Stimulated activated CD4-positive, alpha-beta T cell treated with anti-CD3 and anti-CD28 coated beads, Interleukin-2, amount 100 ng/mL, for 48 hours (primary cell): ENCODE data around the gene SLC46A3.
"Not testable (repeated sequence)": the region's sequence is repeated elsewhere in the genome, so short reads cannot be mapped to it uniquely, and the experiment has no call there.

ENCODE experiments used
- DNase-seq, 2 donors: peaks; one replicate each; pipeline ENCODE4 v3.0.0-alpha.2; 2020

Gene SLC46A3

DNA sequence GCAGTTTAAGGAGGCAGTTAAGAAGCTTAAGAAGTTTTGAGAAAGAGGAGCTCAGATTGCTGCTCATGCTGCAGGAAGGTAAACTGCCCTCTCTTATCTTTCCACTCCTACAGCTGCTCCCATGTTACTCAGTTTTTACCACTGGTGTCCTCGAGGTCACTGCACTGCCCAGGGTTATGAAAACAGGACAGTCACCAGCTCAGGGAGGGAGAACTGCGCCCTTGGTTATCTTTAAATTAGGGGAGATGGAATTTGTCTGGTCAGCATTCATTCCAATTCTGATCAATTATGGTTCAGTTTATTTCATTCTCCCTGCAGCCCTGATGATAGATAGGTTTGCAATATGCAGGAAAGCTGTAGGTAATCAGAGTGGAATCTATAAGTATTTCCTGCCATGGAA lies 10.8 kb upstream of the SLC46A3 start:
- DNase-seq: no peak

DNA sequence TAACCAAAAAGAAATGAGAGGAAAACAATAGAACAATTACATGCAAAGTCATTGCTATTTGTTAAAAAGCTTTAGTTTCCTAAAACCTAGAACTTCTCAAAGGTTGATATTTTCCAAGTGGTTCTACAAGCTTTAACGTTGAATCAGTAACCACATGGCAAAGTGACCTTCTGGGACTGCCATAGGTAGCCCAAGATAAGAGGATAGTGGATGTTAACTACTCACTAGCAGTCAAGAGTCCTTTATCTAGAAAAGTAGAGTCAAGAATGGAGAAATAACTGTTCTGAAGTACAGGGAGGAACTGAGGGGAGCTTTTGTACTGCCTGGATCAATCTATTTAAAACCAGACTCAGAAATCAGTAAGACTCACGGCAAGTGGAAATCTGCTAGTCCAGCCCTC lies 9.9 kb upstream of the SLC46A3 start:
- DNase-seq: no peak

DNA sequence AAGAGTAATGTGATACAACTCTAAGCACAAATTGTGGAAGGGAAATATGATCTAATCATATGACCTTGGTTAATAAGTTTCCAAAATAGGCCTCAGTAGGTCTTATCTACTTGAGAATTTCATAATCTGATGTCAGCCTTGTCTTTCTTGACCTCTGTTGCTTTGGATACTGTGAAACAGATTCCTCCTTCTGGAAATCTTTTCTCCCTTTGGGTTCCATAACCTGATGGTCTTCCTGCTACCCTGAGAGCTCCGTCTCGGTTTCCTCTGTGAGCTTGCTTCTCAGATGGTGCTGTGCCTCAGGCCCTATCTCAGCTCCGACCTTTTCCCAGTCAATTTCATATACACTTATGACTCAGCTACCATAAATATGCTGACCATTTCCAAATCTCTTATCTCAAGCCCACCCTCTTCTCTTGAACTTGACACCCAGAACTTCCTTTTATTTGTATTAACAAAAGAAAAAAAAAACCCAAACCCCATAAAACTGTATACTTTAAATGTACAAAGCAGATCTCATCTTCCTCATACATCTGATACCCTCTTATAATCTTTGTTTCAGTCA lies 6.4 kb upstream of the SLC46A3 start:
- no peak for DNase-seq

DNA sequence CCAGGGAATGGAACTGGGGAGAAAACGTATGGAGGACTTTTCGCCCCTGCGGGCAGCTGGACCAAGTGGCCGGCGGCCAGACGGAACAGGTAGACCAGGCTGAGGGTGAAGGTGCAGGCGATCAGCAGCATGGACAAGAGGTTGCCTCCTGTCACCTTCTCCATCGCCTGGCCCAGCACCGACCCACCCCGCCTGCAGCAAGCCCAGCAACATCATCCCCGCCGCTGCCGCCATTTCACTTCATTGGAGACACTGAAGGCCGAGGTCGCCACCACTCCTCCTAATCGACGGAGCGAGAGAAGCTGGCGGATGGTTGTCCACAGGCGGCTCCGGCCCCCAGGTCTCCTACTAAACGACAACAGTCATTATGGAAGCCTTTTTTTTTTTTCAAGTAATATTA lies 5.0 kb upstream of the SLC46A3 start:
- no peak for DNase-seq

DNA sequence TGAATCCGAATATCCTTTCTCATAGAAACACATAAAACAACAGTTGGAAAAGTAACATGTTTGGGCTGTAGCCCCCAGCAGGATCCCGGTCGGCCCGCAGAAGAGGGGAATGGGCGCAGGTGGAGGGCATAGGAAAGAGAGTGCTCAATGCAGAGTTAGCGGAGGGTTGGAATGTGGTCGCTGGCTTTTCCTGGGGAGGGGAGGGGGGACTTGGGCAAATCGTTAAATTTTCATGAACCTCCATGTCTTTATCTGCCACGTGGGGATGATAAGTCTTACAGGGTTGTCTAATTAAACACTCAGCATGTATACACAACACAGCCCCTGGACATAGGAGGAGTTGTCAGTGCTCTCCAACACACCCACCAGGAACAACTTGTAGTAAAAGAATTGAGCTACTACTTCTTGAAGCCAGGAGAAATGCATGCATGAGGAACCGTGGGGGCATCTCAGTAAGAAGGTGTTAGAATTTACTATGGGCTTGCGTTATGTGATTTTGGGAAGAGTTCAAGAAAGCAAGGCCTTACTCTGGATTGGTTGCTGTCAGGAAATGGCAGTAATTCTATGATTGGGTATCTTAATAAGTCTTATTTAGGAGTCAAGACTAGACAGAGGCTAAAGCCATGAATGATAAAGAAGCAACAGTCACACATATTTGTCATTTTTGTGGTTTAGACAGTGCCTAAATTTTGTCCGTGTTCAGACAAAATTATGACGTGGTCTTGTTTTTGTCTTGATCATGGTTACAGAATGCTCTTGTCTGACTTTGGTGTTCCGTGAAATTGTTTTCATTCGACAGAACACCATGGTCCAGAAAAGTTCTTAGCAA lies 671 bp upstream of the SLC46A3 start:
- DNase-seq: no peak

DNA sequence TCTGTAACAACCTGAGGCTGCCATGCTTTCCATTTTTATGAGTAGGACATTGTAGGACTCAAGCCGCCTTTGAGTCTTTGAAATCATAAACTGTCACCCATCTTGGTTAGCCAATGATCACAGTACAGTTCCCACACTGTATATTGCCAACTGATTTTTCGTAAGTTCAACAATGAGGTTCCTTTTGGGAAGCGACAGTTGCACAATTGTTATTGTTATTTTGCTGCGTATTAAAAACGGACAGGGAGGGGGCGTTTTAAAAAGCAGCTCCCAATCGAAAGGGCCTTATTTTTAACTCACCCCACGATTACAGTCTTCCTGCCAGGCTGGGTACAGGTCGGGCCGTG lies 601 bp downstream of the SLC46A3 start:
- no peak for DNase-seq

DNA sequence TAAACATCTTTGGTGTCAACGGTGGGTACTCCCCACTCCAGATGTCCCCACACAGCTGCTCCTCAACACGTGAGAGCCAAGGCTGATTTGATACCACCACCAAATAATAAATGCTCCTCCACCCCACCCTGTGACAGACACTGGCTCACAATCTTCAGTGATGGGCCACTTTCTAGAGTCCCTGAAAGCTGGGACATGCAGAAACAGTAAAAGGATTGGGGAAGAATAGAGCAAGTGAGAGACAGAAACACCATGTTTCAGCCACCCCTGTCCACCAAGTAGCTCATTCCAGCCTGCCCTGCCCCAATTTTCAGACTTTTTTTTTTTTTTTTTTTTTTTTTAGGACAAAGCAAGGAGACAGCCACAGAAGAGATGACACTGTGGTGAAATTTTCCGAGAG lies 1.6 kb downstream of the SLC46A3 start:
- no peak for DNase-seq

DNA sequence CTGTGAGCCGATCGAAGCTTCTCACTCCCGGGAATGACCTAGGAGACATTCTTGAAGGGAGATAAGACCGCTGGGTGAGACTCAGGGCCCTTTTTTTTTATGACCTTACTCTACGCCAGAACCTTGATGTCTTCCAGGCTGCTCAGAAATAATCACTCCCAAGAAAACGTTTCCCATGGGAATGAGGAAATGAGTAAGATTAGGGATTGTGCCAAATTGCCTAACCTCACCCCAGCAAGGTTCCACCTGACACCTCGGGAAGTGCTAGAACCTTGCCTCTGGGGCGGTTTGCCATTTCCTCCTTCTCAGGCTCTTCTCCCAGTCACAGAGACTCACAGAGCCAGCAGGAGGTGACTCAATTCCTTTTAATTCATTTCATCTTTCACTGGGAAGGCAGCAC lies 2.3 kb downstream of the SLC46A3 start:
- no peak for DNase-seq

DNA sequence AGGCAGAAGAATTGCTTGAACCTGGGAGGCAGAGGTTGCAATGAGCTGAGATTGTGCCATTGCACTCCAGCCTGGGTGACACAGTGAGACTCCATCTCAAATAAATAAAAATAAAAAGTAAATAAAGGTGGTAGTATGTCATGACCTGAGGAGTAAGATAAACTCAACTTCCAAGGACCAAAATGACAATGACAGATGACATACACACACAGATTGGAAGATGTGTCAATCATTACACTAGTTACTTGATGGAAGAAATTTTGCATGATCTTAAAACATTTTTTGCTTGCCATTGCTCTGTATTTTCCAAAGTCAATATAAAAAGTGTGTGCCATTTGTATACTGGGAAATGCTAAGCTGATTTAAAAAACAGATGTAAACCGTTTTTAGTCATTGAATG lies 4.1 kb downstream of the SLC46A3 start:
- DNase-seq: no peak

DNA sequence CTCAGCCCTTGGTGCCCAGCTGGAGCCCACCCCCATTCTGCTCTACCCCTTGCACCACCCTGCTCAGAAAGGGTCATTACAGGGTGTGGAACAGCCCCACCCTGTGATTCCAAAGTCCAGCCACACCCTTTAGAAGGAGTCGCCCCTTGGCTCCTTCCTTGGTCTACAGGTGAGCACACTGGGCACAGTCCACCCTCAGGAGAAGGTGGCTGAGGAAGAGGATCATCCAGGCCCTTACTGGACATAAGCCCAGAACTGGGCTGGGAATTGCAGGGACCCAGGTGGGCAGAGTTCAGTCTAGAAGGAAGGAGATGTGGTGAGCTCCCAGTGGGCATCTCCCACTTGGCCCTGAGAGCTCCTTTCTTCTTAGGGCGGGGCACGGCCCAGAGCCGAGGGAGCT lies 8.6 kb downstream of the SLC46A3 start:
- DNase-seq: no peak

DNA sequence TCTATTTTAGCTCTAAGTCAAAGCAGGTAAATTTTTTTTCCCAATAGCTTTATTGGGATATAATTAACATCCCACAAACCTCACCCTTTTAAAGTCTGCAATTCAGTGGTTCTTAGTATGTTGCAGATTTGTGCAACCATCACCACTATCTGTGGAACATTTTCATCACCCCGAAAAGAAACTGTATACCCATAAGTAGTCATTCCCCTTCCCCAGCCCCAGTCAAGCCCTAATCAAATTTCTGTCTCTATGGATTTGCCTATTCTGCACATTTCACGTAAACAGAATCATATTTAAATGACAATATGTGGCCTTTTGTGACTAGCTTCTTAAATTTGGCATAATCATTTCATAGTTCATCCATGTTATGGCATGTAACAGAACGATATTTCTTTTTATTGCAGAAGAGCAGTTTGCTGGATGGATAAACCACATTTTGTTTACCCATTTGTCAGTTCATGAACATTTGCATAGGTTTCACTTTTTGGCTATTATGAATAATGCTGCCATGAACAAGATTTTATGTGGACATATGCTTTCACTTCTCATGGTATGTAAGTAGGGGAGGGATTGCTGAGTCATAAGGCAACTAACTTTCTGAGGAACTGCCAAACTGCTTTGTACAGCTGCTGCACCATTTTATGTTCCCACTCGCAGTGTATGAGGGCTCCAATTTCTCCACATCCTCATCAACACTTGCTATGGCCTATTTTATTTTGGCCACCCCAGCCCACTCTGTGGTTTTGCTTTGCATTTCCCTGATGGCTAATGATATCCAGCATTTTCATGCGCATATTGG lies 10.9 kb downstream of the SLC46A3 start:
- DNase-seq: no peak

DNA sequence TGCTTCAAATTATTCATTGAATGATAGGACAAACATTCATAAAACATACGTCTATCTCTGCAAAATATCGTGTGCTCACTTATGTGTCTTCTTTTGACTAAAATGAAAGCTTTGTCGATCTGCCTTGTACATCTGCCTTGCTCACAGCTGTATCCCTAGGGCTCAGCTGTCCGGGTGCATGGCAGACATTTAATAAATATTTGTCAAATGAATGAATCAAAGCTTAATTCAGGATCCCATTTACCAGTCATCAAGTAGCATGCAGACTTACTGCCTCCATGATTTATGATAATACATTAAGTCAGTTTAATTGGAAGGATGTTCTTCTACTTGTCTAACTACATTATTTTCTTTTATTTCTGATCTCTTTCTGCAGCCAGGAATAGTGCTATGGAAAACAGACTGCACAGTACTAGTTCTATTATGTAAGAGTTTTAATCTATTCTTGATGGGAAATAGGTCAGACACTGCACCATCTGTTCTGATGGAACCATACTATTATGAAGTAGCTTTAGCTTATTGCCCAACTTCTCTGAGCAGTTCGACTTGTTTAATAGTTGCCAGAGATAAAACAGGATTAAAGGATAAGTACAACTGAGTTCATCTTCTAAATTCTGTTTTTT lies 13.2 kb downstream of the SLC46A3 start:
- DNase-seq: no peak

DNA sequence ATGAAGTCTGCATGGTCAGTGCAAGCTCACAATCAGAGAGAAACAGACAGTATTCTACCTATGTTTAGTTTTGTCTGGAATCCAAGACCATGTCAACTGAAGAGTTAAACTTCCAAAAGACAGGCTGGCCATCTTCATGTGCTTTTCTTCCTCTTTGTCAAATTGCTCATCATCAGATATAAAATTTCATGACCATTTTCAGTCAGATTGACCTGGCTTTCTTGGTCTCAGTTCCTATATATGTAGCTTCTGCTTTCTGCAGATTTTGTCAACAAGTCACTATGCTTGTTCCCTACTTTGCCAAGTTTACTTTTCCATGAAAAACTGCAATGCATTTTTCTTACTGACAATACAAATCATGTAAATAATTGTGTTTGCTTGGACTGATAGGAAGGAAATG lies 13.9 kb downstream of the SLC46A3 start:
- no peak for DNase-seq

DNA sequence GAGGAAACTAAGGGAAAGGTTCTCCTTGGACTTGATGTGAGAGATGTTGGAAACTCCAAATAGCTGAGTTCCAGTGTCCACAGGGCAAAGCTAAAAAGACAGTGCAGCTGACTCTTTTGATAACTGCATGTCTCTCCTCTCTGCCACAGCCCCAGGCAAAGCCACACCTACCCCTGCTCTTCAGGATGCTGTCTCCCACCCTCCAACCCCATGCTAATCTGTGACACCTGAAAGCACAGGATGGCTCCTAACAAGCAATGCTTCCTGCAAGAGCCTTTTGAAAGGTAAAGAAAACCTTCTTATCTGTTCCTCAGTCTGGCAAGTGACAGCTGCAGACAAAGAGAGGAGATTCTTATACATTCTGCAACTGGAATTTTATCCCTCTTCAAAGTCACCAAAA lies 14.5 kb downstream of the SLC46A3 start:
- no peak for DNase-seq

DNA sequence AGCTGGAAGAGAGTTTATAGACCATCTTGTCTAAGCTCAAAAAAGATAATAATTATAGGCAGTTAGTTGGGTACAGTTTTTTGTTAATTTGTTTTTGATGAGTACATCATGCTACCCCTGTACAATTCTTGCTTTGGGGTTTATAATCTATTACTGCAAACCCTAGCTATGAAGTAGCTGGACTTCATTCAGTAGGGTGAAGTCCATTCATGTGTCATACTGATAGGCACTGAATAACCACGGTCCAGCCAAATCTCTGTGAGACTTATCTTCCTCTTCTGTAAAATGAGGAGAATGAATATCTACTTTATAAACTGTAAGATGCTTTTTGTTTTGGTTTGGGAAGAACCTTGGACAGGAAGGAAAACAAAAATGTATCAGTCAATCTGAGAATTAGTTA lies 19.5 kb downstream of the SLC46A3 start:
- DNase-seq: no peak

DNA sequence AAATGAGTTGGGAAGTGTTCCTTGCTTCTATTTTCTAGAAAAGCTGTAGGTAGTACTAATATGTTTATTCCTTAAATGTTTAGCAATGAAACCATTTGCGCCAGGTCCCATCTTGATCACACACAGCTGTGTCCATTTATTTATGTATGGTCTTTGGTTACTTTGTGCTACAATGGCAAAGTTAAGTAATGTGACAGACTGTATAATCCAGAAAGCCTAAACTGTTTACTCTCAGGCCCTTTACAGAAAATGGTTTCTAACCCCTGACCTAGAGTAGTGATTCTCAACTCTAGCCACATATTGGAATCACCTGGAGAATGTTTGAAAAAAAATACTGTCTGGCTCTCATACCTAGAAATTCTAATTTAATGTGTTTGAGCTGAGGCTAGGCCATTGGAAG lies 21.3 kb downstream of the SLC46A3 start:
- no peak for DNase-seq

DNA sequence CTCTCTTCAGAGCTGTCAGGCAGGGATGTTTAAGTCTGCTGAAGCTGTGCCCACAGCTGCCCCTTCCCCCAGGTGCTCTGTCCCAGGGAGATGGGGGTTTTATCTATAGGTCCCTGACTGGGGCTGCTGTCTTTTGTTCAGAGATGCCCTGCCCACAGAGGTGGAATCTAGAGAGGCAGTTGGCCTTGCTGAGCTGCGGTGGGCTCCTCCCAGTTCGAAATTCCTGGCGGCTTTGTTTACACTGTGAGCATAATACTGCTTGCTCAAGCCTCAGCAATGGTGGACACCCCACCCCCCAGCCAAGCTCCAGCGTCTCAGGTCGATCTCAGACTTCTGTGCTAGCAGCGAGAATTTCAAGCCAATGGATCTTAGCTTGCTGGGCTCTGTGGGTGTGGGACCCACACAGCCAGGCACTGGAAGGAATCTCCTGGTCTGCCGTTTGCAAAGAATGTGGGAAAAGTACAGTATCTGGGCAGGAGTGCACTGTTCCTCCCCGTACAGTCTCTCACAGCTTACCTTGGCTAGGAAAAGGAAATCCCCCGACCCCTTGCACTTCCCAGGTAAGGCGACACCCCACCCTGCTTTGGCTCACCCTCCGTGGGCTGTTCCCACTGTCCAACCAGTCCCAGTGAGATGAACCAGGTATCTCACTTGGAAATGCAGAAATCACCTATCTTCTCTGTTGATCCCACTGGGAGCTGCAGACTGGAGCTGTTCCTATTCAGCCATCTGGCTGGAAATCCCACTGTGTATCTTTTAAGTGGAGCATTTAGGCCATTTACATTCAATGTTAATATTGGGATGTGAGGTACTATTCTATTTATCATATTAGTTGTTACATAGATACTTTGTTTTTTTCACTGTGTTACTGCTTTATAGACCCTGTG lies 24.9 kb downstream of the SLC46A3 start:
- not testable (repeated sequence) for DNase-seq

DNA sequence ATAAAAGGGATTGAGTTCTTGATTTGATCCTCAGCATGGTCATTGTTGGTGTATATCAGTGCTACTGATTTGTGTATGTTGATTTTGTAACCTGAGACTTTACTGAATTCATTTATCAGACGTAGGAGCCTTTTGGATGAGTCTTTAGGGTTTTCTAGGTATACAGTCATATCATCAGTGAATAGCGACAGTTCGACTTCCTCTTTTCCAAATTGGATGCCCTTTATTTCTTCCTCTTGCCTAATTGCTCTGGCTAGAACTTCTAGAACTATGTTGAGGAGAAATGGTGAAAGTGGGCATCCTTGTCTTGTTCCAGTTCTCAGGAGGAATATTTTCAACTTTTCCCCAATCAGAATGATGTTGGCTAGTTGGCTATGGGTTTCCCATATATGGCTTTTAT lies 32.9 kb downstream of the SLC46A3 start:
- no peak for DNase-seq

DNA sequence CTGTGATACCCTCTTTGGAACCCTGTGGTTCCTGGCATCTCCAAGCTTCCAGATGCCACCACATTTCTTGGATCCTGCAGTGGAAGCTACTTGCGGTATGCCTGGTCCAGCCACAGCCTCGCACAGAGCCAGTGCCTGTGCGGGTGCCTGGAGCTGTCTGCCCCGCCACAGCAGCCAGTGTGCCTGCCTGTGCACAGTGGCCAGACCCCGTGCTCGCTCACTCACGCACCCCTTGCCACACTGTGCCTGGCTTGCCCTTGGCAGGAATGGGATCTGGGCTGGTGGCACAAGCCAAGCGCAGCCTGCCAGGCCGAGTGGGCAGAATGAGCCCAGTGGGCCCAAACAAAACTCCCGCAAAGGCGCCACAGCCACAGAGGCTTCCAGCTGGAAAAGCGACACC lies 33.7 kb downstream of the SLC46A3 start:
- no peak for DNase-seq

DNA sequence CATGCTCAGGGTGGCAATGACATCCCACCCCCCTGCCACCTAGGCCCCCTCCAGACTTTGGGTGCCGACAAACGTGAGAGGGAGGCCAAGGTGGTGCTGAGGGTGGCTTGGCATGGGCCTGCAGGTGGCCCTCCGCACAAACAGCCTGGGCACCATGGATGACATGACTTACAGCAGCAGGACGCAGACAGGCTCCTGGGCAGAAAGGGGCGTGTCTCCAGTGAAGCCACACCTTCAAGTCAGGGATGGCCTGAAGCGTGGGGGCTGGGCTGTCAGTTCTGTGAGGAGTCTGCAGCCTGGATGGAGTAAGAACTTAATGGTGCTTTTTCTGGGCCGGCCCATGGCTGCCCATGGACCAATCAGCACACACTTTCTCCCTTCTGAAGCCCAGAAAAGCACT lies 34.5 kb downstream of the SLC46A3 start:
- no peak for DNase-seq

DNA sequence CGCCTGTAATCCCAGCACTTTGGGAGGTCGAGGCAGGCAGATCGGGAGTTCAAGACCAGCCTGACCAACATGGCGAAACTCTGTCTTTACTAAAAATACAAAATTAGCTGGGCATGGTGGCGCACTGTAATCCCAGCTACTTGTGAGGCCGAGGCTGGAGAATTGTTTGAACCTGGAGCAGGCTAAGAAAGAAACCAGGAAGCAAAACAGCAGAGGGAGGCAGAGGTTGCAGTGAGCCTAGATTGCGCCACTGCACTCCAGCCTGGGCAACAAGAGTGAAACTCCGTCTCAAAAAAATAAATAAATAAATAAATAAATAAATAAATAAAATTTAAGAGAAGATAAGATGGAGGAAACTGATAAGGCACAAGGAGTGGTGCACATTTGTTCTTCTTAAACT lies 35.6 kb downstream of the SLC46A3 start:
- DNase-seq: not testable (repeated sequence)

DNA sequence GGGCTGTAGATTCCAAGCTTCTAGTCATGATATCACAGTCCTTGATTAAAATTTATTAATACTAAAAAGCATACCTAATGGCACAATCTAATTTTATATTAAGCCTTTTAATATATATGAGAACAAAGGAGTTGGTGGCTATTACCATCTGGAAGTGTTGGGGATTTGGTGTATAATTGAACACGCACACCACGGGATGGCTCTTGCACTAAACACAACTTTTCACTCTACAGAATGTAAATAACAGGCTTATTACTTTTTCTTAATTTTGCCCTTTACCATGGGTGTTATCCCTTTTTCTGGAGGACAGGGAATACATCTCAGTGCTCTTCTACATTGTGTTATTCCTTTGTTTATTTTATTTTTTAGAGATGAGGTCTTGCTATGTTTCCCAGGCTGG lies 38.2 kb downstream of the SLC46A3 start:
- no peak for DNase-seq

DNA sequence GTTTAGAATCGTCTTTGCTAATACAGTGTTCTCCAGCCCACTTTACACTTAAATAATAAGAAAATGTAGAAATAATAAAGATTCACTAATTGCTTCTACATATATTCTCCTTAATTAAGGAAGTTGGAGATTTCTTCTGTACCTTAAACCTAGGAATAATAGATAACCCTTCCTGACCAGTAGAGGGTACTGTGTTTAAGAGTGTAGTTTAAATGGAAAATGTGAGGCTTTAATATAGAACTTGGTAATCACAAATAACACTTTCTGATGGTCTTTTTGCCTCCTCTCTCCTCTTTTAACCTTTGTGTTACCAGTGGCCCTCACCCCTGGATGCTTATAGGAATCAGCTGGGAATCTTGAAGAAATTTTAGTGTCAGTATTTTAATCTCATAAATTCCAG lies 39.1 kb downstream of the SLC46A3 start:
- DNase-seq: no peak
